Measurements from ENCODE around the gene SORCS3.

DNA sequence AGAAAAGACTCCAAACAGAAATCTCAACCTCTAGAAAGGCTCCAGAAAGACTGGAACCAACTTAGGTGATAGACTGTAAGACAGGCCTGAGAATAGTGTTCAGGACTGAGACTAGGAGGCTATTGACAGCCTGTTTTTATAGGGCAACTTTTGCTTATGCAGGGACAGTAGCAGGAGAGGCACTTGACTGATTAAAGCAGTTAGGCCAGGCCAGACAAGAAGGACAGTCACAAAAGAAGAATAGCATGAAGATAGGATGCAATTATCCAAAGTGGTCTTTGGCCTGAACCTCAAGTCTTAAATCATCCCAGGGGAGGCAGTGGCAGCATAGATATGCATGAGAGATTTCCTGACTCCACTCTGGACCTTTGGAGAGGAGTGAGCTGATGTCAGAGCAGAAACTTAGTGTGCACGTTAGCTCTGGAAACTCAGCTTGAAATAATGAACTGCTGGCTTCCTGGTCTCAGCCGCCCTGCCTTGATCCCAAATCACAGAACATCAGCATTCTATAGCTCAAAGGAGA is 290.6 kb downstream of the SORCS3 start:
- TF ChIP-seq, protein P1, sequence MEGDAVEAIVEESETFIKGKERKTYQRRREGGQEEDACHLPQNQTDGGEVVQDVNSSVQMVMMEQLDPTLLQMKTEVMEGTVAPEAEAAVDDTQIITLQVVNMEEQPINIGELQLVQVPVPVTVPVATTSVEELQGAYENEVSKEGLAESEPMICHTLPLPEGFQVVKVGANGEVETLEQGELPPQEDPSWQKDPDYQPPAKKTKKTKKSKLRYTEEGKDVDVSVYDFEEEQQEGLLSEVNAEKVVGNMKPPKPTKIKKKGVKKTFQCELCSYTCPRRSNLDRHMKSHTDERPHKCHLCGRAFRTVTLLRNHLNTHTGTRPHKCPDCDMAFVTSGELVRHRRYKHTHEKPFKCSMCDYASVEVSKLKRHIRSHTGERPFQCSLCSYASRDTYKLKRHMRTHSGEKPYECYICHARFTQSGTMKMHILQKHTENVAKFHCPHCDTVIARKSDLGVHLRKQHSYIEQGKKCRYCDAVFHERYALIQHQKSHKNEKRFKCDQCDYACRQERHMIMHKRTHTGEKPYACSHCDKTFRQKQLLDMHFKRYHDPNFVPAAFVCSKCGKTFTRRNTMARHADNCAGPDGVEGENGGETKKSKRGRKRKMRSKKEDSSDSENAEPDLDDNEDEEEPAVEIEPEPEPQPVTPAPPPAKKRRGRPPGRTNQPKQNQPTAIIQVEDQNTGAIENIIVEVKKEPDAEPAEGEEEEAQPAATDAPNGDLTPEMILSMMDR (IDR thresholded peaks at IDR 0.05): no peak
- no peak for TF ChIP-seq EZH2 (IDR thresholded peaks at IDR 0.05; ENCODE audit: borderline replicate concordance, insufficient read depth, low read depth, low read length, poor library complexity, severe bottlenecking)

Measured in B cell (primary cell).